Uterus (tissue), 4 donors: Measurements from ENCODE around the gene RNF215. TPM values are rescaled to one million over a fixed set of nuclear protein-coding genes. Genes with fewer than 3 reads are reported as not detected.

Source experiments
- DNase-seq, 2 donors: peaks; one replicate each; pipeline ENCODE4 v3.0.0-alpha.2; 2019 to 2020
- H3K27ac ChIP-seq, 2 donors: fragments of 200-600 bp; sonication (generic); 1 replicate in 1 of 2; 2 replicates in 1 of 2; pipeline ENCODE4 v1.5.1; 2016 to 2018
- H3K27me3 ChIP-seq, 2 donors: fragments of 200-600 bp; sonication (generic); one replicate each; pipeline ENCODE4 v1.5.1; 2018 to 2019; ENCODE audit warnings: control low read depth in 1 of 2
- H3K36me3 ChIP-seq, 2 donors: fragments of 200-600 bp; sonication (generic); one replicate each; pipeline ENCODE4 v1.5.1; 2019; ENCODE audit warnings: control low read depth in 1 of 2
- H3K4me1 ChIP-seq, 2 donors: fragments of 200-600 bp; sonication (generic); one replicate each; pipeline ENCODE4 v1.5.1; 2018 to 2019; ENCODE audit warnings: control low read depth in 1 of 2
- H3K4me3 ChIP-seq, 2 donors: fragments of 200-600 bp; sonication (generic); 1 replicate in 1 of 2; 2 replicates in 1 of 2; pipeline ENCODE4 v1.5.1; 2018 to 2019; ENCODE audit warnings: mild to moderate bottlenecking in 1 of 2
- H3K9me3 ChIP-seq, 2 donors: fragments of 200-600 bp; sonication (generic); one replicate each; pipeline ENCODE4 v1.5.1; 2019; ENCODE audit warnings: control low read depth in 1 of 2
- CTCF ChIP-seq, 4 experiments: fragments of 200-600 bp in 2 of 4; fragments of 450-650 bp in 2 of 4; sonication (generic) in 2 of 4; IDR thresholded peaks; one replicate each; pipeline ENCODE4 v1.5.1; 2016 to 2019; ENCODE audit warnings: antibody characterized with exemption in 4 of 4, mild to moderate bottlenecking in 2 of 4, moderate library complexity in 1 of 4
- POLR2A ChIP-seq, 2 donors: fragments of 450-650 bp; IDR thresholded peaks; one replicate each; pipeline ENCODE4 v1.6.1; 2016; ENCODE audit warnings: antibody characterized with exemption in 2 of 2, mild to moderate bottlenecking in 1 of 2, moderate library complexity in 1 of 2
- intact Hi-C: fragments of 100-400 bp; cut with DNase I; formaldehyde crosslinking; loops from one replicate; pipeline ENCODE4 v1.15.1; 2023; ENCODE audit warnings: low total_unique reads
- total RNA-seq, 4 donors: library from RNA; depleted of rRNA in 3 of 4; stranded (reverse); fragments of >200 nt in 3 of 4; gene quantifications; one replicate each; pipeline versions ENCODE4 v1.1.0 to v1.2.4, GENCODE V29; 2014 to 2023
- donor health status: DM: yes; HTN: yes; CAD: no.

Gene RNF215
- total RNA-seq, 4 donors from 2014 or later = 8.2 to 25.9 (median 18.9) TPM

- H3K4me1 ChIP-seq = no peaks in the 10 kb centered on the region
- DNase-seq = no peak
- TF ChIP-seq CTCF (IDR thresholded peaks at IDR 0.05) (no peak), POLR2A (IDR thresholded peaks at IDR 0.05) (no peak)
- no peaks in the 10 kb centered on the region for H3K27me3 ChIP-seq
- H3K9me3 ChIP-seq = no peaks in the 10 kb centered on the region
- H3K36me3 ChIP-seq = no peaks in the 10 kb centered on the region
- H3K4me3 ChIP-seq = no peak overlapping the region
- intact Hi-C loops = no loop called here
- no peak overlapping the region for H3K27ac ChIP-seq
Measured at GRCh38 chr22:30433227-30433626, 46.0 kb upstream of the RNF215 start.

- Histone ChIP-seq H3K27me3 (no peaks in the 10 kb centered on the region), H3K9me3 (no peaks in the 10 kb centered on the region), H3K27ac (no peak overlapping the region), H3K4me1 (no peaks in the 10 kb centered on the region), H3K4me3 (no peak overlapping the region), H3K36me3 (no peaks in the 10 kb centered on the region)
- intact Hi-C loops = no loop called here
- no peak for TF ChIP-seq POLR2A (IDR thresholded peaks at IDR 0.05)
- TF ChIP-seq CTCF (IDR thresholded peaks at IDR 0.05) = no peak
- DNase-seq = no peak
Measured at GRCh38 chr22:30432520-30432919, 45.3 kb upstream of the RNF215 start.

- no peaks in the 10 kb centered on the region for H3K27me3 ChIP-seq
- H3K4me1 ChIP-seq = no peaks in the 10 kb centered on the region
- intact Hi-C loops = no loop called here
- H3K9me3 ChIP-seq = no peaks in the 10 kb centered on the region
- no peak overlapping the region for H3K27ac ChIP-seq
- DNase-seq = no peak
- no peak overlapping the region for H3K4me3 ChIP-seq
- H3K36me3 ChIP-seq = no peaks in the 10 kb centered on the region
- no peak for TF ChIP-seq CTCF (IDR thresholded peaks at IDR 0.05)
- no peak for TF ChIP-seq POLR2A (IDR thresholded peaks at IDR 0.05)
Measured at GRCh38 chr22:30432096-30432495, 44.9 kb upstream of the RNF215 start.

GRCh38 chr22:30430933-30431332, 43.7 kb upstream of the RNF215 start:
- TF ChIP-seq POLR2A (IDR thresholded peaks at IDR 0.05) (no peak), CTCF (IDR thresholded peaks at IDR 0.05) (no peak)
- intact Hi-C loops = no loop called here
- Histone ChIP-seq H3K27me3 (no peaks in the 10 kb centered on the region), H3K4me3 (no peak overlapping the region), H3K27ac (no peak overlapping the region), H3K4me1 (no peaks in the 10 kb centered on the region), H3K9me3 (no peaks in the 10 kb centered on the region), H3K36me3 (no peaks in the 10 kb centered on the region)
- DNase-seq = no peak

- Histone ChIP-seq H3K4me3 (no peak overlapping the region), H3K27ac (no peak overlapping the region), H3K36me3 (no peaks in the 10 kb centered on the region), H3K27me3 (no peaks in the 10 kb centered on the region), H3K9me3 (no peaks in the 10 kb centered on the region), H3K4me1 (peaks cover 0 to 5% of the 10 kb centered on the region in 2 donors)
- TF ChIP-seq CTCF (IDR thresholded peaks at IDR 0.05) (no peak), POLR2A (IDR thresholded peaks at IDR 0.05) (no peak)
- intact Hi-C loops = no loop called here
- DNase-seq = no peak
Measured at GRCh38 chr22:30429887-30430286, 42.7 kb upstream of the RNF215 start.
